Heart left ventricle (tissue), 13 donors: ENCODE results near the gene TRIM74.
"Not testable (repeated sequence)": the region's sequence is repeated elsewhere in the genome, so short reads cannot be mapped to it uniquely, and the experiment has no call there.

Experiments used
- POLR2A ChIP-seq, 2 donors: fragments of 450-650 bp; IDR thresholded peaks; one replicate each; pipeline ENCODE4 v1.6.1; 2017; ENCODE audit warnings: antibody characterized with exemption in 2 of 2, mild to moderate bottlenecking in 2 of 2, moderate library complexity in 2 of 2
- TF ChIP-seq, protein P1 (sequence below), 12 donors: fragments of 200-600 bp; sonication (generic) in 4 of 12; IDR thresholded peaks; one replicate each; pipeline versions ENCODE4 v1.5.0 to v1.8.0; 2018 to 2022; ENCODE audit warnings: antibody characterized with exemption in 12 of 12, mild to moderate bottlenecking in 5 of 12
- donor health status: ischemic (EF 13 %, LVEDD 7.1; RV severe dilation, severe dysfunction).
- donor health status: DM: no; HTN: yes; CAD: no.
- donor health status: DM: no; HTN: no; CAD: no.
- donor health status: ischemic (EF 25% LVEDD 6.9; RV normal size, moderate dysfunction).
- donor health status: ischemic (EF 25% LVEDD 5.7; RV mildly dilated, moderate dysfunction).
- donor health status: ischemic (EF 35%, LVEDD 5.7; RV mildly dilated, moderate dysfunction).
- donor health status: nonischemic (EF 11% LVEDD 7.7; RV severe dilation, severe dysfunction).
- donor health status: DM: yes; HTN: yes; CAD: no.
- donor health status: PGD.
- donor health status: ischemic (EF 29% LVEDD 5.4; RV normal size, mild dysfunction).
- donor health status: nonischemic (EF 23%, LVEDD 6.1; RV moderate dilation, normal function).

DNA sequence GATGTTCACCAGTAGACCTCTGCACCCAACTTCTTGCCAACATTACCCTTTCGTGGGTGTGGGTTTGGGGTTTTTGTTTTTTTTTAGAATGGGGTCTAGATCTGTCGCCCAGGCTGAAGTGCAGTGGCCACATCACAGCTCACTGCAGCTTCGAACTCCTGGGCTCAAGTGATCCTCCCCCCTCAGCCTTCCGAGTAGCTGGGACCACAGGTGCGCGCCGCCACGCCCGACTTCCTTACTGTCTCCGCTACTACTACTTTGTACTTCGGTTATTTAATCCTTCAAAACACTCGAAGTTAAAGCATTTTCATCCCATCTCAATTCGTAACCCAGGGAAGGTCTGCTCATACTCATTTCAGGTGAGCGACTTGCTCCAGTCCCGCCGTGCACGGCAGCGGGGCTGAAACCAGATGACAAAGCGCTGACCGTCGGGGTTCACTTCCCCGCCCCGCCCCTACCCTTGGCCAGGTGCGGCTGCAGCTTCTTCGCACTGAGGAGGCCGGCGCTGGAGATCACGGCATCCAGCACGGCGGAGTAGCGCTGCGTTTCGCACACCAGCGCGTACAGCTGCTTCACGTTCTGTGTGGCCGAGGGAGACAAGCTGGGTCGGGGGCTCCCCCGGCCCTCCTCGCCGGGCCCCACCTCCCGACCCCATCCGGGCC, 15.2 kb downstream of the TRIM74 start:
- TF ChIP-seq POLR2A (IDR thresholded peaks at IDR 0.05), result not testable (repeated sequence)
- TF ChIP-seq, protein P1, sequence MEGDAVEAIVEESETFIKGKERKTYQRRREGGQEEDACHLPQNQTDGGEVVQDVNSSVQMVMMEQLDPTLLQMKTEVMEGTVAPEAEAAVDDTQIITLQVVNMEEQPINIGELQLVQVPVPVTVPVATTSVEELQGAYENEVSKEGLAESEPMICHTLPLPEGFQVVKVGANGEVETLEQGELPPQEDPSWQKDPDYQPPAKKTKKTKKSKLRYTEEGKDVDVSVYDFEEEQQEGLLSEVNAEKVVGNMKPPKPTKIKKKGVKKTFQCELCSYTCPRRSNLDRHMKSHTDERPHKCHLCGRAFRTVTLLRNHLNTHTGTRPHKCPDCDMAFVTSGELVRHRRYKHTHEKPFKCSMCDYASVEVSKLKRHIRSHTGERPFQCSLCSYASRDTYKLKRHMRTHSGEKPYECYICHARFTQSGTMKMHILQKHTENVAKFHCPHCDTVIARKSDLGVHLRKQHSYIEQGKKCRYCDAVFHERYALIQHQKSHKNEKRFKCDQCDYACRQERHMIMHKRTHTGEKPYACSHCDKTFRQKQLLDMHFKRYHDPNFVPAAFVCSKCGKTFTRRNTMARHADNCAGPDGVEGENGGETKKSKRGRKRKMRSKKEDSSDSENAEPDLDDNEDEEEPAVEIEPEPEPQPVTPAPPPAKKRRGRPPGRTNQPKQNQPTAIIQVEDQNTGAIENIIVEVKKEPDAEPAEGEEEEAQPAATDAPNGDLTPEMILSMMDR (IDR thresholded peaks at IDR 0.05), result not testable (repeated sequence)
